H9 (cell line): ENCODE measurements around the gene GFRA1. TPM values are rescaled to one million over a fixed set of nuclear protein-coding genes. Genes with fewer than 3 reads are reported as not detected.

Source experiments
- DNase-seq: peaks from one replicate; pipeline ENCODE4 v3.0.0-alpha.2; 2017
- H2AFZ ChIP-seq: one replicate; pipeline ENCODE4 v1.6.1; 2013; ENCODE audit warnings: mild to moderate bottlenecking, low read length, control low read depth, moderate library complexity
- H2AK5ac ChIP-seq: 2 replicates; pipeline ENCODE4 v1.6.1; 2013; ENCODE audit warnings: low read length, control low read depth, mixed read lengths; ENCODE audit not compliant: insufficient read length
- H2BK120ac ChIP-seq: one replicate; pipeline ENCODE4 v1.6.1; 2013; ENCODE audit warnings: low read depth, mild to moderate bottlenecking, low read length, control low read depth, inconsistent platforms; ENCODE audit not compliant: poor library complexity, severe bottlenecking
- H2BK12ac ChIP-seq: 2 replicates; pipeline ENCODE4 v1.6.1; 2013; ENCODE audit warnings: low read length, control low read depth, mixed read lengths, low read depth; ENCODE audit not compliant: insufficient read length
- H2BK15ac ChIP-seq: 2 replicates; pipeline ENCODE4 v1.6.1; 2013; ENCODE audit warnings: low read depth, low read length, control low read depth
- H2BK20ac ChIP-seq: one replicate; pipeline ENCODE4 v1.6.1; 2013; ENCODE audit warnings: low read depth, mild to moderate bottlenecking, low read length, control low read depth, inconsistent platforms; ENCODE audit not compliant: poor library complexity, severe bottlenecking
- H2BK5ac ChIP-seq: 2 replicates; pipeline ENCODE4 v1.6.1; 2013; ENCODE audit warnings: low read length, control low read depth, mixed read lengths; ENCODE audit not compliant: insufficient read length
- H3K14ac ChIP-seq: 2 replicates; pipeline ENCODE4 v1.6.1; 2013; ENCODE audit warnings: low read length, control low read depth; ENCODE audit not compliant: insufficient read depth
- H3K18ac ChIP-seq: 2 replicates; pipeline ENCODE4 v1.6.1; 2013; ENCODE audit warnings: low read depth, mild to moderate bottlenecking, mixed read lengths, low read length, control low read depth; ENCODE audit not compliant: insufficient read length
- H3K23ac ChIP-seq: 2 replicates; pipeline ENCODE4 v1.6.1; 2013; ENCODE audit warnings: low read length, control low read depth, mixed read lengths, low read depth; ENCODE audit not compliant: insufficient read length
- H3K23me2 ChIP-seq: 2 replicates; pipeline ENCODE4 v1.6.1; 2013; ENCODE audit warnings: low read depth, mild to moderate bottlenecking, mixed read lengths, low read length, control low read depth; ENCODE audit not compliant: insufficient read length, poor library complexity, severe bottlenecking
- H3K27ac ChIP-seq: 2 replicates; pipeline ENCODE4 v1.5.1; 2013; ENCODE audit warnings: low read length, control low read depth, mixed read lengths, low read depth; ENCODE audit not compliant: insufficient read length
- H3K27me3 ChIP-seq: 2 replicates; pipeline ENCODE4 v1.6.1; 2013; ENCODE audit warnings: low read length, control low read depth, inconsistent platforms; ENCODE audit not compliant: insufficient read depth
- H3K4ac ChIP-seq: 2 replicates; pipeline ENCODE4 v1.6.1; 2013; ENCODE audit warnings: low read depth, mild to moderate bottlenecking, control low read depth, inconsistent platforms, low read length, moderate library complexity
- H3K4me1 ChIP-seq: 2 replicates; pipeline ENCODE4 v1.6.1; 2013; ENCODE audit warnings: low read length, control low read depth, inconsistent platforms; ENCODE audit not compliant: insufficient read depth
- H3K4me2 ChIP-seq: 2 replicates; pipeline ENCODE4 v1.6.1; 2013; ENCODE audit warnings: low read length, control low read depth, mixed read lengths; ENCODE audit not compliant: insufficient read length, insufficient read depth
- H3K56ac ChIP-seq: 2 replicates; pipeline ENCODE4 v1.6.1; 2013; ENCODE audit warnings: low read depth, mild to moderate bottlenecking, mixed read lengths, low read length, control low read depth; ENCODE audit not compliant: insufficient read length
- H3K79me1 ChIP-seq: 2 replicates; pipeline ENCODE4 v1.6.1; 2013; ENCODE audit warnings: low read depth, mild to moderate bottlenecking, moderate library complexity, low read length, control low read depth, inconsistent platforms; ENCODE audit not compliant: insufficient read depth, poor library complexity, severe bottlenecking
- H3K79me2 ChIP-seq: 2 replicates; pipeline ENCODE4 v1.6.1; 2013; ENCODE audit warnings: low read length, control low read depth, inconsistent platforms; ENCODE audit not compliant: insufficient read depth
- H3K9ac ChIP-seq: 2 replicates; pipeline ENCODE4 v1.6.1; 2013; ENCODE audit warnings: low read length, control low read depth, mixed read lengths; ENCODE audit not compliant: insufficient read length; ENCODE audit errors: extremely low read depth
- H3K9me3 ChIP-seq: one replicate; pipeline ENCODE4 v1.6.1; 2013; ENCODE audit warnings: low read depth, low read length, inconsistent platforms; ENCODE audit not compliant: control insufficient read depth
- H3T11ph ChIP-seq: one replicate; pipeline ENCODE4 v1.6.1; 2013; ENCODE audit warnings: mild to moderate bottlenecking, low read length, control low read depth, inconsistent platforms
- H4K20me1 ChIP-seq: one replicate; pipeline ENCODE4 v1.6.1; 2013; ENCODE audit not compliant: control insufficient read depth, insufficient read length, insufficient read depth
- H4K5ac ChIP-seq: 2 replicates; pipeline ENCODE4 v1.6.1; 2013; ENCODE audit warnings: low read depth, mild to moderate bottlenecking, mixed read lengths, low read length, control low read depth; ENCODE audit not compliant: insufficient read length
- H4K8ac ChIP-seq: replicated peaks from 2 replicates; pipeline ENCODE4 v1.6.1; 2013; ENCODE audit warnings: low read length, control low read depth, mixed read lengths, low read depth; ENCODE audit not compliant: insufficient read length
- H4K91ac ChIP-seq: 2 replicates; pipeline ENCODE4 v1.6.1; 2013; ENCODE audit warnings: low read depth, mild to moderate bottlenecking, moderate library complexity, mixed read lengths, low read length, control low read depth; ENCODE audit not compliant: insufficient read length
- H3K27ac Mint-ChIP-seq, 3 experiments: 2 replicates in 2 of 3; 3 replicates in 1 of 3; pipeline ENCODE4 v1.8.0; 2020 to 2021; ENCODE audit warnings: mixed read lengths in 3 of 3, mild to moderate bottlenecking in 1 of 3, moderate library complexity in 1 of 3
- H3K27me3 Mint-ChIP-seq: 2 replicates; pipeline ENCODE4 v1.8.0; 2021; ENCODE audit warnings: low read depth, mild to moderate bottlenecking, moderate library complexity, mixed read lengths
- H3K36me3 Mint-ChIP-seq, 3 experiments: 2 replicates in 2 of 3; 3 replicates in 1 of 3; pipeline ENCODE4 v1.8.0; 2020 to 2021; ENCODE audit warnings: low read depth in 3 of 3, mixed read lengths in 3 of 3; ENCODE audit not compliant: insufficient read depth in 1 of 3
- H3K4me1 Mint-ChIP-seq, 2 experiments: 2 replicates each; pipeline ENCODE4 v1.8.0; 2020; ENCODE audit warnings: mixed read lengths in 2 of 2
- H3K4me3 Mint-ChIP-seq, 2 experiments: 2 replicates in 1 of 2; 3 replicates in 1 of 2; pipeline ENCODE4 v1.8.0; 2020 to 2021; ENCODE audit warnings: mild to moderate bottlenecking in 2 of 2, mixed read lengths in 2 of 2, moderate library complexity in 1 of 2
- H3K9me3 Mint-ChIP-seq, 2 experiments: 2 replicates in 1 of 2; 3 replicates in 1 of 2; pipeline ENCODE4 v1.8.0; 2020; ENCODE audit warnings: mild to moderate bottlenecking in 2 of 2, mixed read lengths in 2 of 2, moderate library complexity in 1 of 2
- CTCF ChIP-seq: fragments of 200-600 bp; sonication (generic); conservative IDR thresholded peaks from 3 replicates; pipeline ENCODE4 v1.8.0; 2021; ENCODE audit warnings: antibody characterized with exemption, mild to moderate bottlenecking
- WGBS: extraction: QIAGEN DNeasy Blood & Tissue Kit; methylation state at CpG from one replicate; pipeline ENCODE4 v1.1.7; 2013; ENCODE audit warnings: missing lambda C conversion rate, low lambda C conversion rate, mixed read lengths; ENCODE audit not compliant: insufficient read length; ENCODE audit errors: extremely low coverage; 5-methylcytosine and 5-hydroxymethylcytosine counted together
- total RNA-seq: library from RNA; stranded (reverse); gene quantifications from 2 replicates; pipeline ENCODE4 v1.2.1, GENCODE V29; 2021

Gene GFRA1
- total RNA-seq, 1 experiment from 2014 or later = 0.24 TPM

DNA sequence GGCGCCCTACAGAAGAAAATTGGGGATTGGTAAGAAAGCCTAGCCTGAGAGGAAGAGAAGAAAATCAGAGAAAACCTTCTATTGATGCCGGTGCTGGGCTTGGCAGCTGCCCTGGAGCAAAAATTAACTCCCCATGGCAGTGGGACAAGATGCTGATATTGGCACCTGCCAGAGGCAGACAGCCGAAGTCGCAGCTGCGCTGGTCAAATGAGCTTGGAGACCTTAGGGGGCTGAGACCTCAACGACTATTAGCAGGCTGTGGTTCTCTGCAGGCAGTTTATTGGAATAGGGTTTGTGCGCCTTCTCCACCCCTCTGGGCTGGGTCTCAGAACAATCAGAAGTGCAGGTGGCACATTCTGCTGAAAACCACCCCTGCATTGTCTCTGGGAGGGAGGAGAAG lies 213.7 kb downstream of the GFRA1 start:
- Histone ChIP-seq H2AK5ac (no peak overlapping the region), H3K56ac (no peak overlapping the region), H4K8ac (no peak overlapping the region), H3K18ac (no peak overlapping the region), H3K23me2 (no peaks in the 10 kb centered on the region), H3K23ac (no peak overlapping the region), H4K5ac (no peak overlapping the region), H3K4ac (no peak overlapping the region), H4K91ac (no peak overlapping the region), H3K27me3 (no peaks in the 10 kb centered on the region), H2AFZ (no peak overlapping the region), H2BK120ac (no peak overlapping the region), H3K9me3 (no peaks in the 10 kb centered on the region), H4K20me1 (no peaks in the 10 kb centered on the region), H3T11ph (no peak overlapping the region), H3K27ac (no peak overlapping the region), H2BK15ac (no peak overlapping the region), H2BK5ac (no peak overlapping the region), H3K4me1 (peaks cover 2% of the 10 kb centered on the region; the same call in 1 of the 2 replicates), H3K14ac (no peak overlapping the region), H2BK20ac (no peak overlapping the region), H3K9ac (no peak overlapping the region), H2BK12ac (no peak overlapping the region), H3K79me1 (no peaks in the 10 kb centered on the region), H3K4me2 (no peak overlapping the region), H3K79me2 (no peaks in the 10 kb centered on the region)
- no peak for TF ChIP-seq CTCF
- Mint-ChIP-seq H3K4me3 (no peak overlapping the region; a peak in 1 of 5 replicates), H3K27ac (no peak overlapping the region), H3K27me3 (no peaks in the 10 kb centered on the region; the same call in none of the 2 replicates), H3K36me3 (no peaks in the 10 kb centered on the region), H3K4me1 (peaks cover 13 to 22% of the 10 kb centered on the region in 2 experiments), H3K9me3 (no peaks in the 10 kb centered on the region)
- no peak for DNase-seq
- no CpG with 5 or more reads among the region's 7 CpGs for WGBS
